SK-N-SH (cell line): ENCODE results near the gene RS1. TPM values are rescaled to one million over a fixed set of nuclear protein-coding genes. Genes with fewer than 3 reads are reported as not detected.
A peak's percentile ranks its signal among the peaks of the same experiment; 100 is the strongest.

ENCODE experiments used
- CTCF ChIA-PET: fragments of 300-600, 350-600 bp; formaldehyde crosslinking; extraction: SDS; loops from one replicate; lab custom pipeline; 2021; lab: Yijun Ruan, JAX
- POLR2A ChIA-PET: fragments of 350-600 bp; sonication (Branson Sonifier 250); formaldehyde crosslinking; extraction: SDS; loops from one replicate; lab custom pipeline; 2020; ENCODE audit warnings: antibody characterized with exemption, inconsistent platforms; lab: Yijun Ruan, JAX
- DNase-seq: peaks from one replicate; pipeline ENCODE4 v3.0.0; 2012
- H2AFZ ChIP-seq: fragments of 200-600 bp; sonication (generic); 2 replicates; pipeline ENCODE4 v1.8.1; 2016; ENCODE audit warnings: antibody characterized with exemption, mild to moderate bottlenecking, low read depth
- H3F3A ChIP-seq: fragments of 200-600 bp; sonication (generic); replicated peaks from 2 replicates; pipeline ENCODE3; 2016; ENCODE audit warnings: antibody characterized with exemption, mild to moderate bottlenecking; ENCODE audit not compliant: insufficient read depth
- H3K27ac ChIP-seq, 2 experiments: fragments of 200-500 bp in 1 of 2; fragments of 200-600 bp in 1 of 2; sonication (Bioruptor generic) in 1 of 2; sonication (generic), shearing (Covaris generic) in 1 of 2; 2 replicates each; pipeline versions ENCODE4 v1.5.1 to v1.6.1; 2014 to 2016; ENCODE audit warnings: low read depth in 2 of 2, inconsistent platforms in 1 of 2, low read length in 1 of 2, mild to moderate bottlenecking in 1 of 2, mixed read lengths in 1 of 2
- H3K27me3 ChIP-seq: fragments of 200-600 bp; sonication (generic), shearing (Covaris generic); 2 replicates; pipeline ENCODE4 v1.6.1; 2016; ENCODE audit warnings: mixed run types; ENCODE audit not compliant: insufficient read depth
- H3K36me3 ChIP-seq, 2 experiments: fragments of 200-500 bp in 1 of 2; fragments of 200-600 bp in 1 of 2; sonication (Bioruptor generic) in 1 of 2; sonication (generic) in 1 of 2; replicated peaks in 1 of 2; 2 replicates each; pipeline versions ENCODE3 to v1.5.1; 2014 to 2016; ENCODE audit warnings: low read length in 1 of 2, mild to moderate bottlenecking in 1 of 2; ENCODE audit not compliant: insufficient read depth in 2 of 2, control insufficient read depth in 1 of 2
- H3K4me1 ChIP-seq, 2 experiments: fragments of 200-500 bp in 1 of 2; fragments of 200-600 bp in 1 of 2; sonication (Bioruptor generic) in 1 of 2; sonication (generic), shearing (Covaris generic) in 1 of 2; 2 replicates each; pipeline versions ENCODE4 v1.5.1 to v1.6.1; 2014 to 2016; ENCODE audit warnings: low read depth in 1 of 2, low read length in 1 of 2, mixed run types in 1 of 2; ENCODE audit not compliant: insufficient read depth in 2 of 2, control insufficient read depth in 1 of 2
- H3K4me2 ChIP-seq: fragments of 200-600 bp; sonication (generic), shearing (Covaris generic); 2 replicates; pipeline ENCODE4 v1.6.1; 2017; ENCODE audit warnings: mixed run types
- H3K4me3 ChIP-seq, 2 experiments: fragments of 200-500 bp in 1 of 2; fragments of 200-600 bp in 1 of 2; sonication (Bioruptor generic) in 1 of 2; sonication (generic), shearing (Covaris generic) in 1 of 2; 2 replicates each; pipeline versions ENCODE4 v1.5.1 to v1.8.1; 2014 to 2016; ENCODE audit warnings: low read depth in 2 of 2, inconsistent platforms in 1 of 2, low read length in 1 of 2, mild to moderate bottlenecking in 1 of 2, mixed read lengths in 1 of 2, moderate library complexity in 1 of 2
- H3K79me2 ChIP-seq: fragments of 200-600 bp; sonication (generic); 2 replicates; pipeline ENCODE4 v1.8.1; 2017; ENCODE audit warnings: mild to moderate bottlenecking; ENCODE audit not compliant: insufficient read depth
- H3K9ac ChIP-seq: fragments of 200-600 bp; sonication (generic); 2 replicates; pipeline ENCODE4 v1.6.1; 2017; ENCODE audit warnings: mixed run types
- H3K9me2 ChIP-seq: fragments of 200-600 bp; sonication (generic); 2 replicates; pipeline ENCODE4 v1.6.1; 2017; ENCODE audit warnings: mixed run types
- H3K9me3 ChIP-seq: fragments of 200-600 bp; sonication (generic); 2 replicates; pipeline ENCODE4 v1.6.1; 2017; ENCODE audit warnings: mixed run types, mild to moderate bottlenecking, moderate library complexity
- H4K20me1 ChIP-seq: fragments of 200-600 bp; sonication (generic); 2 replicates; pipeline ENCODE4 v1.6.1; 2017; ENCODE audit warnings: mild to moderate bottlenecking, mixed run types; ENCODE audit not compliant: insufficient read depth
- CTCF ChIP-seq: fragments of 200-600 bp; sonication (generic); IDR thresholded peaks from 2 replicates; pipeline ENCODE4 v1.6.1; 2017; ENCODE audit warnings: antibody characterized with exemption, mild to moderate bottlenecking, moderate library complexity
- EP300 ChIP-seq, 2 experiments: IDR thresholded peaks; 2 replicates each; pipeline versions ENCODE4 v1.4.0 to v1.6.1; 2012; ENCODE audit warnings: borderline replicate concordance in 1 of 2, low read depth in 1 of 2, low read length in 1 of 2
- EZH2phosphoT487 ChIP-seq: fragments of 200-600 bp; sonication (generic); IDR thresholded peaks from 2 replicates; pipeline ENCODE4 v1.6.1; 2017; ENCODE audit warnings: low read depth, mixed run types, mild to moderate bottlenecking, antibody characterized with exemption, moderate library complexity, borderline replicate concordance
- FOSL2 ChIP-seq: IDR thresholded peaks from 2 replicates; pipeline ENCODE4 v1.4.0; 2012; ENCODE audit warnings: low read depth, mild to moderate bottlenecking, moderate library complexity, borderline replicate concordance
- FOXM1 ChIP-seq: IDR thresholded peaks from 2 replicates; pipeline ENCODE4 v1.4.0; 2012; ENCODE audit warnings: low read depth, mild to moderate bottlenecking
- GABPA ChIP-seq: IDR thresholded peaks from 2 replicates; pipeline ENCODE4 v1.4.0; 2012; ENCODE audit warnings: low read depth, mild to moderate bottlenecking
- GATA2 ChIP-seq: sonication (generic); formaldehyde crosslinking; IDR thresholded peaks from 2 replicates; pipeline ENCODE4 v1.5.0; 2020; ENCODE audit warnings: mild to moderate bottlenecking, missing genetic modification reagents
- NRF1 ChIP-seq: IDR thresholded peaks from 2 replicates; pipeline ENCODE4 v1.6.1; 2012; ENCODE audit warnings: low read depth, mild to moderate bottlenecking, low read length
- PBX3 ChIP-seq: IDR thresholded peaks from 2 replicates; pipeline ENCODE4; 2012
- SIN3A ChIP-seq: IDR thresholded peaks from 2 replicates; pipeline ENCODE4 v1.6.1; 2012; ENCODE audit warnings: low read depth, mild to moderate bottlenecking, low read length, moderate library complexity, borderline replicate concordance
- TAF1 ChIP-seq: IDR thresholded peaks from 2 replicates; pipeline ENCODE4 v1.6.1; 2012; ENCODE audit warnings: low read depth, mild to moderate bottlenecking, low read length, moderate library complexity, borderline replicate concordance
- TCF12 ChIP-seq: IDR thresholded peaks from 2 replicates; pipeline ENCODE4 v1.4.0; 2012
- WGBS: methylation state at CpG from one replicate; pipeline ENCODE4 v1.1.6; 2017; ENCODE audit warnings: low lambda C conversion rate; 5-methylcytosine and 5-hydroxymethylcytosine counted together
- polyA plus RNA-seq, 3 experiments: library from polyadenylated mRNA; depleted of rRNA; stranded (reverse); fragments of >200 nt; gene quantifications; 2 replicates each; pipeline ENCODE4 v1.2.3, GENCODE V29; 2012

The RS1 gene
- polyA plus RNA-seq, 1 of the 3 experiments (the other 2 are of a cell fraction) = not detected

- POLR2A ChIA-PET = no interaction called here
- H3K9ac ChIP-seq = no peak overlapping the region
- no peaks in the 10 kb centered on the region for H3K36me3 ChIP-seq
- no peaks in the 10 kb centered on the region for H3K79me2 ChIP-seq
- DNase-seq = no peak
- H3K4me3 ChIP-seq = no peak overlapping the region
- H2AFZ ChIP-seq = no peak overlapping the region
- H3K4me2 ChIP-seq = no peak overlapping the region
- H3F3A ChIP-seq = no peaks in the 10 kb centered on the region
- H3K27me3 ChIP-seq = no peaks in the 10 kb centered on the region; the same call in 1 of the 2 replicates
- no peaks in the 10 kb centered on the region for H3K9me2 ChIP-seq
- CTCF ChIA-PET = interaction anchor here (1.3 kb wide), 1 partner anchor 232 kb away, joined by 3 read pairs; no protein-coding TSS in a partner anchor
- H3K27ac ChIP-seq = no peak overlapping the region
- no peaks in the 10 kb centered on the region for H3K9me3 ChIP-seq
- TF ChIP-seq GATA2 (CRISPR knock-in tag) (no peak), FOXM1 (no peak), FOSL2 (no peak), EZH2phosphoT487 (no peak), GABPA (no peak), NRF1 (no peak), TCF12 (no peak), SIN3A (no peak), EP300 (IDR thresholded peaks at IDR 0.05; ENCODE audit: borderline replicate concordance in 1 of 2, low read depth in 1 of 2, low read length in 1 of 2) (no peak), PBX3 (no peak)
- 69% methylated on average over 15 of the region's 15 CpGs for WGBS
- H4K20me1 ChIP-seq = no peaks in the 10 kb centered on the region
- H3K4me1 ChIP-seq = peaks cover 0 to 3% of the 10 kb centered on the region in 2 experiments; a peak in 1 of 4 replicates
These were observed 5.3 kb downstream of the RS1 start for GRCh38 chrX:18666614-18667013.

GRCh38 chrX:18664947-18665346 lies 7.0 kb downstream of the RS1 start:
- H3K4me2 ChIP-seq = no peak overlapping the region
- POLR2A ChIA-PET = no interaction called here
- CTCF ChIA-PET = no interaction called here
- H3K9me2 ChIP-seq = no peaks in the 10 kb centered on the region
- DNase-seq = no peak
- no peaks in the 10 kb centered on the region for H3K36me3 ChIP-seq
- H3K4me1 ChIP-seq = peaks cover 0 to 3% of the 10 kb centered on the region in 2 experiments; a peak in 1 of 4 replicates
- no peaks in the 10 kb centered on the region; the same call in 1 of the 2 replicates for H3K27me3 ChIP-seq
- no peak overlapping the region for H3K27ac ChIP-seq
- H3K9me3 ChIP-seq = no peaks in the 10 kb centered on the region
- no peak overlapping the region for H3K9ac ChIP-seq
- no peaks in the 10 kb centered on the region for H3K79me2 ChIP-seq
- 75% methylated on average over 8 of the region's 8 CpGs for WGBS
- no peak overlapping the region for H3K4me3 ChIP-seq
- no peak for TF ChIP-seq TAF1
- TF ChIP-seq FOSL2 = no peak
- TF ChIP-seq CTCF = peak; percentile 16; the same call in 1 of the 2 replicates
- no peaks in the 10 kb centered on the region for H3F3A ChIP-seq
- no peak overlapping the region for H2AFZ ChIP-seq
- H4K20me1 ChIP-seq = no peaks in the 10 kb centered on the region
